Stimulated activated CD4-positive, alpha-beta T cell treated with anti-CD3 and anti-CD28 coated beads, Interleukin-1b, Interleukin-23, amount 100 ng/mL, for 4 hours (primary cell): ENCODE measurements around the gene TEX10.
"Not testable (repeated sequence)": the region's sequence is repeated elsewhere in the genome, so short reads cannot be mapped to it uniquely, and the experiment has no call there.

ENCODE experiments used
- DNase-seq, 2 donors: peaks; one replicate each; pipeline ENCODE4 v3.0.0-alpha.2; 2020; ENCODE audit warnings: low read depth in 2 of 2

The TEX10 gene

GRCh38 chr9:100352727-100353505, at the start of gene TEX10:
Gene TEX10, minus strand, starts transcription at chr9:100352942. Its CDS starts 3,579 bp downstream, at chr9:100349363.
- peak; percentile 81 to 87 for DNase-seq

DNA sequence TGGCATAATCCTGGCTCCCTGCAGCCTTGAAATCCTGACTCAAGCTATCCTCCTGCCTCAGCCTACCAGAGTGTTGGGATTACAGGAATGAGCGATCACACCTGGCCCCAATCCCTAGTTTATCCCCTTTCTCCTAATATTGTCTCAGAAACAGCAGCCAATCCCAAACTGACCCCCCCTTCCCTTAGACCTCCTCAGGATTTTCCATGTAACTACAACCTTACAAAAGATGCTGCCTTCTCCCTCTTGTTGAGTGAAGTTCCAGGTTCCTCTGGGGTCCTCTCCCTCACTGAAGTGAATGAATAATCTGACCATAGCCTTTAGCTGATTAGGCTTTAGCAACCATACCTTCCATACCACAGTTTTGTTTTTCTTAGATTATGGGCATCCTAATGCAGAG, 48.3 kb upstream of the TEX10 start:
- DNase-seq: no peak

DNA sequence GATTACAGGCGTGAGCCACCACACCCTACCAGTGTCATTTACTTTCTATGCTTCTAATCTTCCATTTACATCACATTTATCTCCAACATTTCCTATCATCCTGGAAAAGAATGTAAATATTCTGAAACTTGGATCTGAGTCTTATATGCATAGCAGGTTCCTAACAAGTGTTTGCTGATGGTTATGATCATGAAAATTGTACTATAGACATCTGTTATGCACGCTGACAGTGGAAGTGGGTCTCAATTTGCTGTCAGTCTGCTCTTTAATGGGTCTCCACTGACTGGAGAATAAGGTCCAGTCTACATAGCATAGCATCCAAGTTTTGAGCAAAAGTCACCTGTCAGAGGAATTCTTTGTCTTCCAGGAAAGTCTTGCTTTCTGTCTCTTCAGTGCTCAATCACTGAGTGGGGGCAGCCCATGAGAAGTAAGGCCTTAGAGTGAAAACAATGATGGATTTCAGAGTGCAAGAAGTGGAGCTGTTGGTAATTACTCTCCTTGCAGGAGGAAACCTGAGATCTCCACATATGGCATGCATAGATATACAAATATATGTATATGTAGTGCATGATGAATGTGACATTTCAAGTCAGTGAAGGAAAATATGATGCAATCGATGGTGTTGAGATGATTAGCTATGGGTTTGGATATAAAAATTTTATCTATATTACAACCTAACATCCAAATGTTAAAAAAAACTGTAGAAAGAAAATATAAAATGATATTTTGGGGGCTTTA, 45.0 kb upstream of the TEX10 start:
- no peak for DNase-seq

DNA sequence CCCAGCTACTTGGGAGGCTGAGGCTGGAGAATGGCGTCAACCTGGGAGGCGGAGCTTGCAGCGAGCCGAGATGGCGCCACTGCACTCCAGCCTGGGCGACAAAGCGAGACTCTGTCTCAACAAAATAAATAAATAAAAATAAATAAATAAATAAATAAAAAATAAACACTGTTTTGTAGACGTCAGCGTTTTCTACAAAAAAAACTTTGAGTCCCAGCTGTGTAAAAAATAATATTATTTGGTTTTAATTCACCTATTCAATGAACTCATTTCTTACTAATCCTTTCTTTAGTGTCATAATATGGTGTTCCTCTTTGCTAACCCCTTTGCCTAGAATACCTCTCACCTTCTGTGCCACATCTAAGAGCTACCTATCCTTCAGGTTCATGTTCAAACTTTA, 44.0 kb upstream of the TEX10 start:
- no peak for DNase-seq

GRCh38 chr9:100394816-100395215, 42.1 kb upstream of the TEX10 start:
- no peak for DNase-seq

DNA sequence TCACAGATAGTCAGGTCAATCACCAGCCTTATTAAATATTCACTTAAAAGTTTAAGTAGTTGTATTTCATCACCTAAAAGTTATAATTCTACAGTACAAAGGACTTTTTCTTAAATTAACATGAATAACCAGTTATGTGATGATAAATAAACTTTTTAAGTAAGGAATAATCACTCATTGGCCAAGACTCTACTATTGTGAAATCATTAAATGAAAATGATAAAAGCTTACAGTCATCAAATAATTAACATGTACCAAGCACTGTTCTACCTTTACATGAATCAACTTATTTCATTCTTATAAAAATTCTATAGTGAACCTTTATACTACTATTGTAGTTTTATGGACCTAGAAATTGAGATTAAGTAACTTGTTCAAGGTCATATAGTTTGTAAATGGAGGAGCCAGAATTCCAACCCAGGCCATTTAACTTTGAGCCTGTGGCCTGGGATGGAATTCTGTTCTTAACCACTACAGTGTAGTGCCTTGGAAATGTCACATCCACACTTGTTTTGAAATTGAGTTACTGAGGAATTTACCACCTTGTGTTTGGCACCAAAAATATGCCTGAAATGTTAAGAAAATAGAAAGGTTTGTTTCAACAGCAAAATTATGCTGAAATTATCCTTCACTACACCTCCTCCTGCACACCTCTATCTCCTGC, 41.4 kb upstream of the TEX10 start:
- no peak for DNase-seq

- DNase-seq: not testable (repeated sequence)
Observed at GRCh38 chr9:100392989-100393388, 40.2 kb upstream of the TEX10 start.

- DNase-seq: no peak
Observed at GRCh38 chr9:100379862-100380261, 27.1 kb upstream of the TEX10 start.

DNA sequence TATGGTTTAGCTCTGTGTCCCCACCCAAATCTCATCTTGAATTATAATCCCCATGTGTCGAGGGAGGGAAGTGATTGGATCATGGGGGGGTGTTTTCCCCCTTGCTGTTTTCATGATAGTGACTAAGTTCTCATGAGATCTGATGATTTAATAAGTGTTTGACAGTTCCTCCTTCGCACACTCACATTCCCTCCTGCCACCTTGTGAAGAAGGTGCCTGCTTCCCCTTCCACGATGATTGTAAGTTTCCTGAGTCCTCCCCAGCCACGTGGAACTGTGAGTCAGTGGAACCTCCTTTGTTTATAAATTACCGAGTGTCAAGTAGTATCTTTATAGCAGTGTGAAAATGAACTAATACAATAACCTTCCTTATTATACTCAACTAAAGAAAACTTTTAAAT, 24.3 kb upstream of the TEX10 start:
- no peak for DNase-seq

- DNase-seq: no peak
Observed at GRCh38 chr9:100375658-100376057, 22.9 kb upstream of the TEX10 start.

- DNase-seq: no peak
Observed at GRCh38 chr9:100372648-100373047, 19.9 kb upstream of the TEX10 start.

DNA sequence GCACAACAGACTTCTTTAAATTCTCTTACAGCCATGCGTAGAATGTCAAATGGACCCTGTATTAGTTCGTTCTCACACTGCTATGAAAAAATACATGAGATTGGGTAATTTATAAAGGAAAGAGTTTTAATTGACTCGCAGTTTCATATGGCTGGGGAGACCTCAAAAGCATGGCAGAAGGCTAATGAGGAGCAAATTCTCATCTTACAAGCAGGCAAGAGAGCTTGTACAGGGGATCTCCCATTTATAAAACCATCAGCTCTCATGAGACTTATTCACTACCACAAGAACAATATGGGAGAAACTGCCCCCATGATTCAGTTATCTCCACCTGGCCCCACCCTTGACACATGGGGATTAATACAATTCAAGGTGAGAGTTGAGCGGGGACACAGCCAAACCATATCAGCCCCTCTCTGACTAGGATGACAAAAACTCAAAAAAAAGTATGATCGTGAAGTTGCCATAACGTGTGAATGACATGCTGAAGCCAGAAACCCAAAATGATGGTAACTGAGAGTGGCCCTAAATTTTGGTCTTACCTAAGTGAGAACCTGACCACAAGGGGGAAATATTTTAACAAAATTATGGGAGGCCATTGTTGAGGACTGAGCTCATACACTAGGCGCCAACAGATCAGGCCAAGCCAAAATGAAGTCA, 17.5 kb upstream of the TEX10 start:
- DNase-seq: no peak

DNA sequence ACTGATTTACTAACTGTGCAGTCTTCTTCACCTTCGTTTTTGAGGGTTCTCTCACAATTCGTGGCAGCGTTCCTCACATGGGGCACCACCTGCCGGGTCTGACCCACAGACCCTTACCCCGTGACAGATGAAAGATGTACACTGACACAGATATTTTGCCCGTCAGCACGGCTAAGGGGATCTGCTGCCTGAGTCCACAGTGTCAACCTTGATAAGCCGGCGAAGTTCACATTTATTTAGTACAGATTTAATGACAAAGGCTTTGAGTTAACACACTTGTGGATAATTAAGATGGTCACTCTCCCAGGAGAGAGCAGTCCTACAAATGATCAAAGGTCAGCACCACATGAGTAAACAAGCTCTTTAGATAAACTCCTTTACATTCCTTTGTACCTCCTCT, 15.9 kb upstream of the TEX10 start:
- DNase-seq: no peak

DNA sequence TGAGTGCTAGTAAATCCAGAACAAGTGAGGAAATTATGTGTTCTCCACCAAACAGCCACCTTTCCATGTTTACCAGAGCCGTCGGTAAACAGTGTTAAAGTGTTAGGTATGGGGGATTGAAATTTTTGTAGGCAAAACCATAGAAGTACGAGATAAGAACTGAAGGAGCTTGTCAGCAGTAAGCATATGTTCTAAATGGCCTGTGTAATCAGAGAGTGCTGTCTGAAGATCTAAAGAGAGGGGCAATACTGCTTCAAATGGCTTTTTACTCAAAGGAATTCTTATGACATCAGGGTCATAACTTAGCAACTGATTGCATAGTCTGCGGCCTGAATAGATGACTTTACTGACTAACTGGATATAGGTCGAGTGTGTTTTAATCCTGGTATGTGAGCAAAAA, 13.4 kb upstream of the TEX10 start:
- no peak for DNase-seq

DNA sequence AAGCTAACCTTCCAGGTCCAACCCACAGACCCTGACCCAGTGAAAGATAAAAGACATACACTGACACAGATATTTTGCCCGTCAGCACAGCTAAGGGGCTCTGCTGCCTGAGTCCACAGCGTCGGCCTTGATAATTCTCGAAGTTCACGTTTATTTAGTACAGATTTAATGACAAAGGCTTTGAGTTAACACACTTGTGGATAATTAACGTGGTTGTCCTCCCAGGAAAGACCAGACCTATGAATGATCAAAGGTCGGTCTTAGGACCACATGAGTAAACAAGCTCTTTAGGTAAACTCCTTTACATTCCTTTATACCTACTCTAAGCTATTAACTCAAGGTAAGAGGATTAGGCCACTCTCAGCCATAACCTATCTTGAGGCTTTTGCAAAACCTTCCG, 11.3 kb upstream of the TEX10 start:
- DNase-seq: no peak

GRCh38 chr9:100359057-100359456, 6.3 kb upstream of the TEX10 start:
- no peak for DNase-seq

DNA sequence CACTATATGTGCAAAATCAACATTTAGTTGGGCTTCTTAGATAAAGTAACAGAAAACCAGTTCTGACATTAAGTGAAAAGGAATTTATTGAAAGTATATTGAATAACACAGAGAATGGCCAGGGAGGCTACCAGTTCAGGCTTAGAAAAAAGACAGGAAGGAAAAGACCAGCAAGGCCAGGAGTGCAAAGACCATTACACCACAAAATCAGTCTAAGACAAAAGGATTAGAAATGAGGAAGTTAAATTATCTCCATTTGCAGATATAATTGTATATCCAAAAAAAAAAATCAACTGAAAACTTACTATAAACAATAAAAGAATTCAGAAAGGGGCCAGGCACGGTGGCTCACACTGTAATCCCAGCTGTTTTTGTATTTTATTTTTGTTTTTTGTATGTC, 4.8 kb upstream of the TEX10 start:
- no peak for DNase-seq

GRCh38 chr9:100355561-100355960, 2.8 kb upstream of the TEX10 start:
- no peak for DNase-seq

DNA sequence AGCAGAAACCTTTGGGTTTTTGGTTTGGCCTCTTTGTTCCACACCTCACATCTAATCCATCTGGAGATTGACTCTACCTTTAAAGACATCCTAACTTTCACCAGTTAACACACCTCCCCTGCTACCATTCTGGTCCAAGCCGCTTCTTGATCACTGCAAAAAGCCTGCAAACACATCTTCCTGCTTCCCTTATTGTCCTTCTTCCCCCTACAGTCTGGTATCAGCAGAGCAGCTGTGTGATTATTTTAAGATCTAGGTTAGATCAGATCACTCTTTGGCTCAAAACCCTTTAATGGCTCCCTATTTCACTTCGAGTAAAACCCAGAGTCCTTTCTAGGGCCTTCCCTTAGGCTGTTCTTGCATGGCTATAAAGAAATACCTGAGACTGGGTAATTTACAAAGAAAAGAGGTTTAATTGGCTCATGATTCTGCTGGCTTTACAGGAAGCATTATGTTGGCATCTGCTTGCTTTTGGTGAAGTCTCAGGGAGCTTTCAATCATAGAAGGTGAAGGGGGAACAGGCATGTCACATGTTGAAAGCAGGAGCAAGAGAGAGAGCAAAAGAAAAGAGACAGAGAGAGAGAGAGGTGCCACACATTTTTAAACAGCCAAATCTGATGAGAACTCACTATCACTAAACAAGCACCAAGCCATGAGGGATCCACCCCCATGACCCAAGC, 1.5 kb upstream of the TEX10 start:
- DNase-seq: no peak

DNA sequence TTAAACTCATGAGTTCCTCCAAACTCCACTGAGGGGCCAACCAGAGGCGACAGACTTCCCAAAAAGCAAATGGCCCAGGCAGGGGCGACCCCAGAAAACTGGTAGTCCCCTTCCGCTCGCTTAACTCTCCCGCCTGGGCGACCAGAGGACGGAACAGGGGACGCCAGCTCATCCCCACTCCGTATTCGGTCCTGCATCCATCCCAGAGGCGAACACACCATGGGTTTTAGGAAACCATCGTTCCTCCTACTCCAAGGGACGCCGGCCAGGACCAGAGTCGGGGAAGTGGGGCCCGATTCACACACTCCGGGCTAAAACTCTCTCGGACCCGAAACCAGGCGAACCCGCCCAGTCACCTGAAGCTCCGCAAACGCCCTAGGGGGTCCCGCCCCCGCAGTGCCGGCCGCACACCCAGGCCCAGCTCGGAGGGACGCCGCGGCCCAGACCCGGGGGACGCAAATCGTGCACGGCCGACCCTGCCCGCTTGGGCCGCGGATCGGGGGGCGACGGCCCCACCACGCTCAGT, 478 bp downstream of the TEX10 start:
- DNase-seq: peak; percentile 18 to 27

- DNase-seq: no peak
Observed at GRCh38 chr9:100351508-100351907, 1.2 kb downstream of the TEX10 start.
